Hepatocyte (in vitro differentiated cells): Measurements from ENCODE around the gene S1PR3.

Source experiments
- EZH2phosphoT487 ChIP-seq: fragments of 200-600 bp; sonication (generic); IDR thresholded peaks from one replicate; pipeline ENCODE4 v1.6.1; 2018; ENCODE audit warnings: antibody characterized with exemption, mild to moderate bottlenecking, low read depth, moderate library complexity; ENCODE audit not compliant: unreplicated experiment, severe bottlenecking
- TF ChIP-seq, protein P1 (sequence below): fragments of 200-600 bp; sonication (generic); IDR thresholded peaks from 2 replicates; pipeline ENCODE4 v1.5.1; 2016; ENCODE audit warnings: antibody characterized with exemption, mild to moderate bottlenecking; ENCODE audit not compliant: poor library complexity

DNA sequence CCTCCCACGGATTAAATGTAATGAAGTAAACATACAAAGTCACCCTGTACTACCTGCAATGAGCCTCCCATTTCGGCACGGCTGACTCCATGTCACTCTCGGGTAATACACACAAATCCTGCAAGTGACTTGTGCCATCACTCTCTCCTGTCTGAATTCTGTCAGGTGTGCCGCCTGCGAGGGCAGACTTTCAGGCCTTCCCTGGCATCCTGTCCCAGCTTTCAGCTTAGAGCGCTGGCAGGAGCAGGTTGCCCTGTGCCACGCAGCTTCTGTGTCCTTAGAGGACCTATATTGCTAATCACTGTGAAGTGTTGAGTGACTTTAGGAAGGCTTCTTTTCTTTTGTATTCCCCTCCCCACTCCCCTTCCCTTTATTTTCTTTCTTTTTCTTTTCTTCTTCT is 25.8 kb upstream of the S1PR3 start:
- TF ChIP-seq, protein P1, sequence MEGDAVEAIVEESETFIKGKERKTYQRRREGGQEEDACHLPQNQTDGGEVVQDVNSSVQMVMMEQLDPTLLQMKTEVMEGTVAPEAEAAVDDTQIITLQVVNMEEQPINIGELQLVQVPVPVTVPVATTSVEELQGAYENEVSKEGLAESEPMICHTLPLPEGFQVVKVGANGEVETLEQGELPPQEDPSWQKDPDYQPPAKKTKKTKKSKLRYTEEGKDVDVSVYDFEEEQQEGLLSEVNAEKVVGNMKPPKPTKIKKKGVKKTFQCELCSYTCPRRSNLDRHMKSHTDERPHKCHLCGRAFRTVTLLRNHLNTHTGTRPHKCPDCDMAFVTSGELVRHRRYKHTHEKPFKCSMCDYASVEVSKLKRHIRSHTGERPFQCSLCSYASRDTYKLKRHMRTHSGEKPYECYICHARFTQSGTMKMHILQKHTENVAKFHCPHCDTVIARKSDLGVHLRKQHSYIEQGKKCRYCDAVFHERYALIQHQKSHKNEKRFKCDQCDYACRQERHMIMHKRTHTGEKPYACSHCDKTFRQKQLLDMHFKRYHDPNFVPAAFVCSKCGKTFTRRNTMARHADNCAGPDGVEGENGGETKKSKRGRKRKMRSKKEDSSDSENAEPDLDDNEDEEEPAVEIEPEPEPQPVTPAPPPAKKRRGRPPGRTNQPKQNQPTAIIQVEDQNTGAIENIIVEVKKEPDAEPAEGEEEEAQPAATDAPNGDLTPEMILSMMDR, result no peak
- TF ChIP-seq EZH2phosphoT487, result no peak
